NCI-H187 (cell line): Measurements from ENCODE around the gene SLC38A10.

Experiments
- DNase-seq, 2 experiments: peaks; one replicate each; lab custom pipeline; 2025; lab: John Stamatoyannopoulos, UW

SLC38A10 gene

DNA sequence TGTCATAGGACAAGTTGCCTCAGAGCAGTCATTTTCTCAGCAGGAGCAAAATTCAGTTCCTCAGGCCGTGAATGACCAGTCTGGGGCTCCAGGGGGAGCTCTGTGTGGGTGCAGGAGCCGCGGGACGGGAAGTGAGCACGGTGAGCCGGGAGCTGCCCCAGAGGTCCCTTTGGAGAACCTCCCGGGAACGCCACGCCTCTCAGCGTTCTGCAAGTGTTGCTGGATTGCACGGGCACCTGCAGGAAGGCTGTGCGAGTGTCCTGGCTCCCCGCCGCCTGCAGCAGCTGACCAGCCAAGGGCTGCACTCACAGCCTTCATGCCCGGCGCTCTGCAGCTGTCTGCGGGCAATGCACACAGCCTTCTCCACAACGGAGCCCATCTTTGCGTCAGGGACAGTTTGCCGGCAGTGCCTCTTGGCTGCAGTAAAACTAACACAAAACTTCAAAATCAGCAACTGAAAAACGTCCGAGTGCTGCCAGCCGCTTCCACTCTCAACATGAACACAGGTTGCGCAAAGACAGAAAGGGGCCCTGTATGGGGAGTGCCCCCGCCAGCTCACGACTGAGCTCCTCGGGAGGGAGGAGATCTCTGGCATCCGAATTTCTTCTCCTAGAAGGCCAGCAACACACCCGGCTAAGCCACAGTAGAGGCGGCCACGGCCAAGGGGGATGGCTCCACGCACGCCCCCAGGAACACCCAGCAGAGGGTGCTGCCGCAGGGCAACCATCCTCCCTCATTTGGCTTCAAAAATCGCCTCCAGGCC is 40.0 kb downstream of the SLC38A10 start:
- peak; percentile 32 to 56 for DNase-seq

- peak in 1 of 2 experiments; percentile 16 for DNase-seq
Observed at GRCh38 chr17:81253358-81254131, 41.6 kb downstream of the SLC38A10 start.

DNA sequence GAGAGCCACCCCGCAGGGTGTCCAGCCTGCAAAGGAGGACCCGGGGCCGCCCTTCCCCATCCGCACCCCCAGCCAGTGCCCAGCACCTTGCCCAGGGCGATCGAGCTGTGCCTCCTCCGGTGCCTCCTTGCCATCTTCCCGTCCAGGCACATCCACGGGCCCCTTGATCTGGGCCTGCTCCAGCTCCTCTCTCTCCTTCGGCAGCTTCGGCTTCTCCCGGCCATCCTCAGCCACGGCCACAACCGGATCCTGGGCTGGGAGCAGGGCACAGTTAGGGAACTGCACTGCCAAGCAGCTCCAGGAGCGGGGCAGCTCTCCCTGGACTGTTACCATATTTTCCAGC is 42.1 kb downstream of the SLC38A10 start:
- DNase-seq = no peak

DNA sequence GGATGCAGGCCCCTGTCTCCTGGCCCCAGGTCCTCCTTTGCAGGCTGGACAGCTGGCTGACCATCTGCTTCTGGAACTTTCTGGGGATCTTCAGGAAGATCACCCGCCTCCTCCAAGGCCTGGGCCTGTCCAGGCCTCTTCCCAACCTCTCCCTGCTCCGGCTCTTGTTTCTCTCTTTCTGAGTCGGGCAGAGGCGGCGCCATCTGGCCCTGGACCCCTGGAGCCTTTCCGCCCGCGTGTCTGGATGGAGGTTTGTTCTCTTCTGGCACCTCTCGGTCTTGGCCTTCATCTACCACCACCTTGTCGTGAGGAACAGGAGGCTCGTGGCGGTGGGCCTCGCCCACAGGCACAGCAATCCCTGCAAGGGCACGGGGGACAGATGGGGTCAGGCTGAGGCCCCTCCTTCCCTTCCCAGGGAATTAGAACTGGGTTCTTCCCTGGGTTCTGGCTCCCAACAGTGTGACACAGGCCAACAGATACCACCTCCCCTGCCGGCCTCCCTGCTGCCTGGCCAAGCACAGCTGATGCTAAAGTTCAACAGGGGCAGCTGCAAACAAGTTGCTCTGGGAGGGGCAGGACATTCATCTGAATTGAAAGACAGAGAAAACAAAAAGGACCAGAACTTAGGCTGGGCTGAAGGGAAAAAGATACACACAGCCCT is 42.7 kb downstream of the SLC38A10 start:
- no peak for DNase-seq

GRCh38 chr17:81251709-81252301 is 43.3 kb downstream of the SLC38A10 start:
- peak; percentile 57 to 73 for DNase-seq

GRCh38 chr17:81251094-81251708 is 43.9 kb downstream of the SLC38A10 start:
- DNase-seq = peak; percentile 44 to 73

- DNase-seq = no peak
Observed at GRCh38 chr17:81250286-81251093, 44.6 kb downstream of the SLC38A10 start.

GRCh38 chr17:81249223-81250040 is 45.7 kb downstream of the SLC38A10 start:
- DNase-seq = no peak

GRCh38 chr17:81248649-81249048 is 46.5 kb downstream of the SLC38A10 start:
- DNase-seq = no peak

GRCh38 chr17:81247339-81247990 is 47.6 kb downstream of the SLC38A10 start:
- DNase-seq = no peak

- no peak for DNase-seq
Observed at GRCh38 chr17:81246679-81247338, 48.3 kb downstream of the SLC38A10 start.

DNA sequence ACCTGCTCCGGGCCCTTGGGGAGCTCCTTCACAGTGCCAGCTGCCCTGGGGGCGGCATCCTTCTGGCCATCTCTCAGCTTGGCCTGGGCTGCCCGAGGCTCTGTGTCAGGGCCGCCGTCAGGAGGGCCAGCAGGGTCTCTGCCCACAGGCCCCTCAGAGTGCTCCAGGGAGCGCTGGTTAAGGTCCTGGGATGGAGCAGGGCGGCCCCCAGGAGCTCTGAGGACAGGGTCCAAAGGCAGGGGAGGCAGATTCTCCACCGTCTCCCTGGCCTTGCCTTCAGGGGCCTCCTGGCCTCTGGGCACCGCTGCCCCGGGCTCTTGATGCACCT is 48.8 kb downstream of the SLC38A10 start:
- DNase-seq = no peak

DNA sequence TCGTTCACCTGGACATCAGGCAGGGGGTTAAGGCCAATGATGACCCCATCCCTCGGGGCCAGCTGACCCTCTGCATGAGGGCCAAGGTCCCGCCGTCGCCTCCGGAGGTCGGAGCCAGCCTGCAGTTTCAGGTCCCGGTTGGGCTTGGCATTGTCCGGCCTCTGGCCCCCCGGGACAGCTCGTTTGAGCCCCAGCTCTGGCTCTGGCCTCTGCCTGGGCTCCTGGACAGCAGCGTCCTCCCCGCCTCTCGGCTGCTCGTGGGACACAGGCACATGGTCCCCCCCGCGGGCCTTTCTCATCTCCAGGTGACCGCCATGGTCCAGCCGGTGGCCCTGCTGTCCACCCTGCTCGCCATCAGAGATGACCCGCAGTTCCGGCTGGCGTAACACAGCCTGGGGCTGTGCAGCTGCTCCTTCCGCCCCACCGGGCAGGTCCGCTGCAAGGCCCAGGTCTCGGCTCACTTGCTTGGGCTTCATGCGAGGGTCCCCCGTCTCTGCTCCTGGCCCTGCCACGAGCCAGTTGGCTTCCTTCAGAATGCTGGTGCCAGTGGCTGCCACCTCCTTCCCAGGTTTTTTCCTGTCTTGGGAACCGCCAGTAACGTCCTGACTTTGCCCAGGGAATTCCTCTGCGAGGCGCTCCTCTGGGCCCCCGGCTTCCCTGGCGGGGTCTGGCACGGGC is 49.3 kb downstream of the SLC38A10 start:
- DNase-seq = no peak

DNA sequence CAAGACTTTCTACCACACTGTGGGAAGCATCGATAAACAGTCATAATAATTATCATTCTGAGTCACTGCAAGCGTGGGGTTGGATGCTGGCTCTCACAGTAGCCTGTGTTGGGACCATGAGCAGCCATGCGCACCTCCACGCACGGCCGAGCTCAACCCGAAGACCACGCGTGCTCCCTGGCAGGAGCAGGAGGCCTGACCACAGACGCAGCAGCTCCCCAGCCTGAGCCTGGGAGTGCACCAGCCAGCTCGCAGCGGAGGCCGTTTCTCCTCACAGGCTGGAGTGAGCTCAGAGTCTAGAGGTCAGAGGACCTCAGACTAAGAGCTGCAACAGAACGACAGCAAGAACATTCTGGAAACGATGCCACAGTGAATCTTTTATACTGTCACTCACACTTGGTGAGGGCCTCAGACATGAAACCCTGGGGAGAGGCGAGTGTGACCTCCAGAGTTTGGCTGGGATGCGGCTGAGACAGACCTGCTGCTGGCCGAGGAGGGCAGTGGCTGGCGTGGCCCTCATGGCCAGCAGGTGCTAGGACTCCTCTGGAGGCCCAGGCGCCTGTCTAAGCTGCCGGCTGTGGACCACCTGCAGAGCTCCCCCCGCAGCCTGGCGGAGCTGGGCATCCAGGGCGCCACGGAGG is 50.0 kb downstream of the SLC38A10 start:
- no peak for DNase-seq

DNA sequence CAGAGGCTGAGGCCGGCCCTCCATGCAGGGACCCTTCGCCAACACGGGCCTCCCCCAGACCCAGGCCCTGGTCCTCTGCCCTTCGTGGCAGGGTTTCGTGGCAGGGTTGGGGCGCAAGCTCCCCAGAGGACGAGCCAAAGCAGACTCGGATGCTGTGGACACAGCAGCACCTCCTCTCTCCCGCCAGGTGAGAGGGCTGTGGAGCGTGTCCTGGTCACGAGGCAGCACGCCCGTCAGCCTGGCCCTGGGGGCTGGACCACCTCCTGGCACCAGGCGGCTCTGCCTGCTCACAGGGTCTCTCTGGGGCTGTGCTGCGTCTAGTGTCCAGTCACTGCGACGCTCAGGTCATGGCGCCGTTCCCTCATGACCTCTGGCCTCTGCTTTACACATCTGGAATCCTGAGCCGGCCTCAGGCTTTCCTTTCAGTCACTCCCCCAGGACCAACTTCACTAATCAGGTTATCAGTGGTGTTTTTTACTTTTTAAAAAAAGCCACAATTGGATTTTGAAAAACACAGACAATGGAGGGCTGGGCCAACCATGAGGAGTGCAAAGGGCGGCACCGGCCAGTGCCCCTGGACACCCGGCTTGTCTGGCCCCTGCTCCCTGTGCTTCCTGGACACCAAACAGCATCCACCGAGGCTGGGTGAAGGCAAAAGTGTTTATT is 50.6 kb downstream of the SLC38A10 start:
- DNase-seq = no peak

- no peak for DNase-seq
Observed at GRCh38 chr17:81243333-81243664, 51.8 kb downstream of the SLC38A10 start.

DNA sequence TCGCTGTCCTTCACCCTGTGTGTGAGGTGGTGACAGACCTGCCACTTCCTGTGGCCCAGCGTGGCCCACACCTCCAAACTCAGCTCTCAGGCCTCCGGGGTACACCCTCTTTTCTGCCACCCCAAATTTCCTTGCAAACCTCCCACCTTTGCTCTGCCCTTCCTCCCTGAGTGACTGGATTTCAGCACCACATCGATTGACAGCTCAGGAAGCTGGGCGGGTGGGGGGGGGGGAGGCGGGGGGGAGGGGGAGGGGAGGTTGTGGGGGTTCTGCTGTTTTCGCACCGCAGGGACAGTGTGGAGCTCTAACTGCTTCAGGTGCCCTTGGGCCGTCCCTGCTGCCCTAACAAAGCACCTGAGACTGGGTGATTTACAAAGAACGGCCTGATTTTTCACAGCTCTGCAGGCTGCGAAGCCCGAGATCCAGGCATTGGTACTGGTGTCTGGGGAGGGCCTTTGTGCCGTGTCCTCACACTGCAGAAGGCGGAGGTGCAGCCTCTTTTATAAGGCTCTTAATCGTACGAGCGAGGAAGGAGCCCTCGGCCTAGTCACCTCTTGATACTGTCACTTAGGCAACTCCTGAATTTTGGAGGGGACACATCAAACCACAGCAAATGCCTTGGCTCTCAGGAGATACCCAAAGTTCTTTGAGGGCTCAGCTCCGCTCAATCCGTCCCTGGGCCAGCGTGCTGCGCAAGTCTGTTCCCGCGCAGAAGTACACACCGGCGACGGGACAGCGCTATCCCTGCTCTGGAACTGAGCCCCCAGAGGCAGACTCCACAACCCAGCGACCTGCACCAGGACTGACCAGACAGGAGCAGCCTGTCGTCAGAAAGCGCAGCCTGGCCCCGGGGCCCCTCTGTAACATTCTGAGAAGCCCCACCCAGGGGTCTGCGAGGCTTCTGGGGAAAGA is 52.4 kb downstream of the SLC38A10 start:
- no peak for DNase-seq
